GM21447 (cell line): ENCODE measurements around the gene CLCN2.
A peak's percentile ranks its signal among the peaks of the same experiment; 100 is the strongest.

Experiments used
- ATAC-seq: cut with Tn5 transposase; IDR thresholded peaks from one replicate; pipeline ENCODE4 v1.9.1; 2021; ENCODE audit not compliant: unreplicated experiment

CLCN2 gene

GRCh38 chr3:184332370-184333090, 28.9 kb downstream of the CLCN2 start:
- no peak for ATAC-seq

- ATAC-seq = no peak
Measured at GRCh38 chr3:184328516-184328915, 32.9 kb downstream of the CLCN2 start.

GRCh38 chr3:184327171-184327570, 34.2 kb downstream of the CLCN2 start:
- no peak for ATAC-seq

DNA sequence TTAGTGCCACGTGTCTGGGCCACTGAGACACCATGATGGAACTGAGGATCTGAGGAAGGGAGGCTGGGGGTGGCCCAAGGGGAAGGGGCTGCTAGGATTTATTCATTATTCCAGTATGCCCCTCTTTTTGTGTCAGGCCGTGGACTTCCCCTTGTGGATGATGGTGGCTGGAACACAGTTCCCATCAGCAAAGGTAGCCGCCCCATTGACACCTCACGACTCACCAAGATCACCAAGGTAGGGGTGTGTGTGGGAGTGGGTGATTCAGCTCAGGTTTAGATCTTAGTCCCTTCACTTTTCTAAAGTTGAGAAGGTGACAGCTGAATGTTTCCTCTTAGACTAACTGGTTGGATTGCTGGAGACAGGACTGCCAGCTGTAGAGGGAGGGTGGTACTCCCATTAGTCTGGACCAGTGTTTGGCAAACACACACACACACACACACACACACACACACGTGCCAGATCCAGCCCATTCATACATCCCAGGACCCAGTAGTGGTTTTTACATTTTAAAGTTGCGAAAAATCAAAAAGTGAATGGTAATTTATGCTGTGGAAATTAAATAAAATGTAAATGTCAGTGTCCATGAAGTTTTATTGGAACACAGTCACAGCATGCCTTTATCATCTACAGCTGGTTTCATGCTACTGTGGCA, 35.6 kb downstream of the CLCN2 start:
- ATAC-seq = no peak

DNA sequence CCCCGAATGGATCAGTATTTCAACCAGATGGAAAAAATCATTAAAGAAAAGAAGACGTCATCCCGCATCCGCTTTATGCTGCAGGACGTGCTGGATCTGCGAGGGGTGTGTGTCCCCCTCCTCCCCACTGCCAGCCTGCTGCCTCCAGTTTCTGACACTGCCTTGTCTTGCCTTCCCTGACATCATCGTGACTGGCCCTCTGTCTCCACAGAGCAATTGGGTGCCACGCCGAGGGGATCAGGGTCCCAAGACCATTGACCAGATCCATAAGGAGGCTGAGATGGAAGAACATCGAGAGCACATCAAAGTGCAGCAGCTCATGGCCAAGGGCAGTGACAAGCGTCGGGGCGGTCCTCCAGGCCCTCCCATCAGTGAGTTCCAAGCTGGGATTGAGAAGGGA, 36.1 kb downstream of the CLCN2 start:
- no peak for ATAC-seq

- ATAC-seq = no peak
Measured at GRCh38 chr3:184323696-184324095, 37.7 kb downstream of the CLCN2 start.

DNA sequence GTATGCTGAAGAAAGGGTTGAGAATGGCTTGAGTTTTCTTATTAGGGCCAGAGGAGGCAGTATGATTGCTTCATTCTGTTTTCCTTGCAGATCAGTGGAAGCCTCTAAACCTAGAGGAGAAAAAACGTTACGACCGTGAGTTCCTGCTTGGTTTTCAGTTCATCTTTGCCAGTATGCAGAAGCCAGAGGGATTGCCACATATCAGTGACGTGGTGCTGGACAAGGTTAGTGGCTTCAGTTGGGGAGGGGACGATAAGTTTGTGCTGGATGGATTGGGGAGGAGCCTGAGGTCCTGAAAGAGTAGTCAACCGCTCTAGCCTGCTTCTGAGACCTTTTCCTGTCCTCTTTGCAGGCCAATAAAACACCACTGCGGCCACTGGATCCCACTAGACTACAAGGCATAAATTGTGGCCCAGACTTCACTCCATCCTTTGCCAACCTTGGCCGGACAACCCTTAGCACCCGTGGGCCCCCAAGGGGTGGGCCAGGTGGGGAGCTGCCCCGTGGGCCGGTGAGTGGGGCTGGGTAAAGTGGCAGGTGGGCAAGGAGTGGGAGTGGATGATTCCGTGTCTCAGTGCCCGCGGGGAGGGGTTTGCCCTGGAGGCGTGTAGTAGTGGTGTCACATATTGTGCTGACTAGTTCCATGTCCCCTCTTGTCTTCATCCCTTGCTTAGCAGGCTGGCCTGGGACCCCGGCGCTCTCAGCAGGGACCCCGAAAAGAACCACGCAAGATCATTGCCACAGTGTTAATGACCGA, 38.5 kb downstream of the CLCN2 start:
- no peak for ATAC-seq

DNA sequence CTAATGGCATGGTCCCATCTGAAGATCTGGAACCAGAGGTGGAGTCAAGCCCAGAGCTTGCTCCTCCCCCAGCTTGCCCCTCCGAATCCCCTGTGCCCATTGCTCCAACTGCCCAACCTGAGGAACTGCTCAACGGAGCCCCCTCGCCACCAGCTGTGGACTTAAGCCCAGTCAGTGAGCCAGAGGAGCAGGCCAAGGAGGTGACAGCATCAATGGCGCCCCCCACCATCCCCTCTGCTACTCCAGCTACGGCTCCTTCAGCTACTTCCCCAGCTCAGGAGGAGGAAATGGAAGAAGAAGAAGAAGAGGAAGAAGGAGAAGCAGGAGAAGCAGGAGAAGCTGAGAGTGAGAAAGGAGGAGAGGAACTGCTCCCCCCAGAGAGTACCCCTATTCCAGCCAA, 39.7 kb downstream of the CLCN2 start:
- ATAC-seq = no peak

DNA sequence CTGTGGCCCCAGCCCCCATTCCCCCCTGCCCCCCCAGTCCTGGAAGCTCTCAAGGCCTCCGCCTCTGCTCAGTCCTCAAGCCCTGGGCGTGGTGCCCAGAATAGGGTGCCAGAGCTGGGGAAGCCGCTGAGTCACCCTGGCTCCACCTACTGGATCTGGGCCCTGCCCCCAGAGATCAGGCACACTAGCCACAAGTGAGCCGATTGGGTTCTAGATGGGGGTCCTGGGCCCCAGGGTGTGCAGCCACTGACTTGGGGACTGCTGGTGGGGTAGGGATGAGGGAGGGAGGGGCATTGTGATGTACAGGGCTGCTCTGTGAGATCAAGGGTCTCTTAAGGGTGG, 41.3 kb downstream of the CLCN2 start:
- no peak for ATAC-seq

GRCh38 chr3:184317201-184317600, 44.2 kb downstream of the CLCN2 start:
- no peak for ATAC-seq

- ATAC-seq = no peak
Measured at GRCh38 chr3:184316792-184317191, 44.6 kb downstream of the CLCN2 start.

GRCh38 chr3:184315871-184316661, 45.3 kb downstream of the CLCN2 start:
- no peak for ATAC-seq

- peak; percentile 15 for ATAC-seq
Measured at GRCh38 chr3:184315543-184315867, 45.9 kb downstream of the CLCN2 start.

- ATAC-seq = peak; percentile 32
Measured at GRCh38 chr3:184314700-184315542, 46.5 kb downstream of the CLCN2 start.

DNA sequence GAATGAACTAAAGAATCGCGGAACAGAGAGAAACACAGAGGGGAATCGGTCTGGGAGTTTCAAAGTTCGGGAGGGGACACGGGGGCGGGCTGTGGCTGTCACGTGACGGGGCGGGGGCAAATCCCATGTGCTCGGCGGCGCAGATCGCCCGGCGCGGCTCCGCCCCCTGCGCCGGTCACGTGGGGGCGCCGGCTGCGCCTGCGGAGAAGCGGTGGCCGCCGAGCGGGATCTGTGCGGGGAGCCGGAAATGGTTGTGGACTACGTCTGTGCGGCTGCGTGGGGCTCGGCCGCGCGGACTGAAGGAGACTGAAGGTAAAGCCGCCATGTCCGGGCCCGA, 47.1 kb downstream of the CLCN2 start, which contains the start of gene EIF4G1:
EIF4G1 (plus strand) TSS at position 244 of the 337 bp plus-strand sequence. CDS start 1,191 bp downstream, outside the sequence.
- peak; percentile 79 for ATAC-seq

DNA sequence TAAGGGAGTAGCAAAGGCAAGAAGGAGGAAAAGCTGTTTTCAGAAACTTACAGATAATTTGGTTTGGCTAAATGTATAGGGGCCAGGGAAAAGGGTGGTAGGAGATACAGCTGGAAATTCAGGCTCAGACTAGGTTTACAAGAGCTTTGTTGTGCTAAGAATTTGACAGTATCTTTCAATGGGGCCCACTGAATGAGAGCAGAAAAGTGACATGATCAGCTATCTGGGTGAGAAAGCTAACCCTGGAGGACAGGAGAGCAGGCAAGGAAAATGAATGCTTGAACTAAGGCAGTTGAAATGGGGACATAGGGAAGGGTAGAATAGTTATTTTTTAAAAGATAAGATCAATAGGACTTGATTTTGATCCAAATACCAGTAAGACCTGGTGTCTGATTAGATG, 49.8 kb downstream of the CLCN2 start:
- no peak for ATAC-seq

- no peak for ATAC-seq
Measured at GRCh38 chr3:184308744-184309143, 52.7 kb downstream of the CLCN2 start.

- ATAC-seq = no peak
Measured at GRCh38 chr3:184307915-184308314, 53.5 kb downstream of the CLCN2 start.

DNA sequence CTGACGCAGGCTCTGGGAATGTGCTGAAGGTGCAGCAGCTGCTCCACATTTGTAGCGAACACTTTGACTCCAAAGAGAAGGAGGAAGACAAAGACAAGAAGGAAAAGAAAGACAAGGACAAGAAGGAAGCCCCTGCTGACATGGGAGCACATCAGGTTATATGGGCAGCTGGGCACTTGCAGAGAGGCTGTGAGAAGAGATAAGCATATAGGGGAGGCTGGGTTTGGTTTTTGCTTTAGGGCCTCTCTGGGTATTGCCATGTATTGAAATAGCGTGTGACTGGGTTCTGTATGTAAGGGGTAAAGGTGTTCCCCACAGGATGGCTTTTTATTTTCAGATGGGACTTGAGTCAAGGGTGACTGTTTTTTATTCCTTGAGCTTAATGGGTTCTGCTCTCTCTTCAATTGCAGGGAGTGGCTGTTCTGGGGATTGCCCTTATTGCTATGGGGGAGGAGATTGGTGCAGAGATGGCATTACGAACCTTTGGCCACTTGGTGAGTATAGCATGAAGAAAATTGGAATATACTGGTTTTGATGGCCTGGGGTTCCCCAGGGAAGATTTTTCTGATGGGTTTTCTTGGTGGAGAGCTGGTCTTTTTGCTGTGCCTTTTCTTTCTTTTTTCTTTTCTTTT, 54.9 kb downstream of the CLCN2 start:
- no peak for ATAC-seq

DNA sequence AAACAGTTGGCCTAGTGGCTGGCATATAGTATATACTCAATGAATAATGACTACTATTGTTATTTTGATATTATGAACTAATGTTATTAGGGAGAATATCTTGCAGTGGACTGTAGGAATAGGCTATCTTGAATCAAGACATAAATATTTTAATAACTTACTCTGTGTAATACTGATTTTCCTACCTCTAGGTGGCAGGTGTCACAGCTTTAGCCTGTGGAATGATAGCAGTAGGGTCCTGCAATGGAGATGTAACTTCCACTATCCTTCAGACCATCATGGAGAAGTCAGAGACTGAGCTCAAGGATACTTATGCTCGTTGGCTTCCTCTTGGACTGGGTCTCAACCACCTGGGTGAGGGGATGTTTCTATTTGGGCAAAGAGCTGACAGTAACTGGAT, 55.8 kb downstream of the CLCN2 start:
- ATAC-seq = no peak
